Panc1 (cell line): Measurements from ENCODE around the gene VWF.

Source experiments
- CTCF ChIP-seq: fragments of 450-650 bp; IDR thresholded peaks from 2 replicates; pipeline ENCODE4 v1.5.1; 2017; ENCODE audit warnings: mild to moderate bottlenecking
- POLR2AphosphoS5 ChIP-seq: IDR thresholded peaks from 2 replicates; pipeline ENCODE4 v1.6.1; 2012; ENCODE audit warnings: mild to moderate bottlenecking, low read depth, low read length, moderate library complexity
- SIN3A ChIP-seq: IDR thresholded peaks from 2 replicates; pipeline ENCODE4 v1.6.1; 2012; ENCODE audit warnings: low read depth, mild to moderate bottlenecking, low read length, moderate library complexity, borderline replicate concordance; ENCODE audit not compliant: insufficient read depth

GRCh38 chr12:5941907-5942306 is 182.6 kb downstream of the VWF start:
- TF ChIP-seq CTCF: no peak
- TF ChIP-seq POLR2AphosphoS5: no peak
- no peak for TF ChIP-seq SIN3A
